Ishikawa (cell line): Measurements from ENCODE around the gene PTPA.

ENCODE experiments used
- CEBPB ChIP-seq: IDR thresholded peaks from 2 replicates; pipeline ENCODE4 v1.6.1; 2012
- CREB1 ChIP-seq: IDR thresholded peaks from 2 replicates; pipeline ENCODE4 v1.6.1; 2012; ENCODE audit warnings: low read depth
- EGR1 ChIP-seq: IDR thresholded peaks from 2 replicates; pipeline ENCODE4 v1.6.1; 2012
- EP300 ChIP-seq: IDR thresholded peaks from 2 replicates; pipeline ENCODE4 v1.6.1; 2012; ENCODE audit warnings: borderline replicate concordance
- FOXM1 ChIP-seq: IDR thresholded peaks from 2 replicates; pipeline ENCODE4 v1.6.1; 2012; ENCODE audit warnings: low read depth, borderline replicate concordance
- MAX ChIP-seq: IDR thresholded peaks from 2 replicates; pipeline ENCODE4 v1.6.1; 2012
- NFIC ChIP-seq: IDR thresholded peaks from 2 replicates; pipeline ENCODE4 v1.6.1; 2012
- RAD21 ChIP-seq: IDR thresholded peaks from 2 replicates; pipeline ENCODE4 v1.6.1; 2012; ENCODE audit warnings: low read depth
- REST ChIP-seq: IDR thresholded peaks from 2 replicates; pipeline ENCODE4 v1.6.1; 2012; ENCODE audit warnings: low read depth, mild to moderate bottlenecking
- TAF1 ChIP-seq: IDR thresholded peaks from 2 replicates; pipeline ENCODE4 v1.6.1; 2012; ENCODE audit warnings: low read depth, mild to moderate bottlenecking
- TCF12 ChIP-seq: IDR thresholded peaks from 2 replicates; pipeline ENCODE4 v1.6.1; 2012; ENCODE audit warnings: low read depth
- TEAD4 ChIP-seq: IDR thresholded peaks from 2 replicates; pipeline ENCODE4 v1.6.1; 2012
- USF1 ChIP-seq: IDR thresholded peaks from 2 replicates; pipeline ENCODE4 v1.6.1; 2012
- YY1 ChIP-seq: IDR thresholded peaks from 2 replicates; pipeline ENCODE4 v1.6.1; 2012; ENCODE audit warnings: low read depth
- ZBTB7A ChIP-seq: IDR thresholded peaks from 2 replicates; pipeline ENCODE4 v1.6.1; 2012; ENCODE audit warnings: low read depth

The PTPA gene

GRCh38 chr9:129177791-129178567, 66.8 kb downstream of the PTPA start, which contains the start of gene IER5L:
Gene IER5L (minus strand): TSS chr9:129178261. CDS start chr9:129178052, 209 bp downstream.
- no peak for TF ChIP-seq NFIC
- TF ChIP-seq YY1 = 0 out of 2 replicates have a peak, but pooled peaks have one; percentile 47
- peak; percentile 22; the same call in 1 of the 2 replicates for TF ChIP-seq TCF12
- peak; percentile 98 for TF ChIP-seq TAF1
- 0 out of 2 replicates have a peak, but pooled peaks have one; percentile 21 for TF ChIP-seq REST
- TF ChIP-seq MAX = peak; percentile 87
- peak; percentile 15; the same call in 1 of the 2 replicates for TF ChIP-seq RAD21
- no peak; the same call in 1 of the 2 replicates for TF ChIP-seq TEAD4
- no peak for TF ChIP-seq EP300
- TF ChIP-seq FOXM1 = peak; percentile 53
- TF ChIP-seq CEBPB = peak; percentile 27; the same call in 1 of the 2 replicates

GRCh38 chr9:129178568-129179382, 67.6 kb downstream of the PTPA start:
- TF ChIP-seq FOXM1 (0 out of 2 replicates have a peak, but pooled peaks have one; percentile 5), RAD21 (no peak), MAX (peak; percentile 25; the same call in 1 of the 2 replicates), TCF12 (peak; percentile 10; the same call in 1 of the 2 replicates)

- TF ChIP-seq TEAD4 (no peak), YY1 (no peak), NFIC (no peak), MAX (no peak), USF1 (no peak), EP300 (no peak), FOXM1 (no peak), TAF1 (no peak), REST (no peak), EGR1 (no peak), RAD21 (no peak), CEBPB (no peak), TCF12 (no peak), CREB1 (no peak), ZBTB7A (no peak)
Observed at GRCh38 chr9:129181246-129181645, 70.0 kb downstream of the PTPA start.

- TF ChIP-seq CEBPB (no peak), TEAD4 (no peak), YY1 (no peak), RAD21 (no peak), CREB1 (no peak), NFIC (no peak), TAF1 (no peak), ZBTB7A (no peak), EP300 (no peak)
Observed at GRCh38 chr9:129182122-129182521, 70.9 kb downstream of the PTPA start.
